Right ventricle myocardium inferior (tissue), 1 donor: ENCODE results near the gene PDZD8. TPM values are rescaled to one million over a fixed set of nuclear protein-coding genes. Genes with fewer than 3 reads are reported as not detected.

ENCODE experiments used
- ATAC-seq: fragments of 200-7000 bp; cut with Tn5 transposase; one replicate; pipeline ENCODE4 v1.9.1; 2020; ENCODE audit warnings: mild to moderate bottlenecking, moderate library complexity
- DNase-seq: peaks from one replicate; pipeline ENCODE4 v3.0.0; 2021; ENCODE audit errors: missing footprints
- intact Hi-C: fragments of 100-400 bp; cut with DNase I; formaldehyde crosslinking; loops from one replicate; pipeline ENCODE4 v1.11.0; 2022
- total RNA-seq: library from RNA; stranded (reverse); fragmentation: NEBNext Ultra II Directional; extraction: Animal tissue kit (Norgen Biotek cat#: 25700); gene quantifications from one replicate; pipeline ENCODE4 v1.2.1, GENCODE V29; 2021
- donor health status: DM: no; HTN: yes; CAD: no; lungs with severe emphysema.

Gene PDZD8
- total RNA-seq, 1 donor from 2014 or later = 20.0 TPM

GRCh38 chr10:117268258-117268657, 107.0 kb downstream of the PDZD8 start:
- ATAC-seq = no peak
- DNase-seq = no peak
- intact Hi-C loops = no loop called here

- intact Hi-C loops = no loop called here
- ATAC-seq (no peak), DNase-seq (no peak)
Observed at GRCh38 chr10:117266812-117267211, 108.4 kb downstream of the PDZD8 start.

GRCh38 chr10:117266400-117266799, 108.8 kb downstream of the PDZD8 start:
- intact Hi-C loops = no loop called here
- DNase-seq (no peak), ATAC-seq (no peak)

GRCh38 chr10:117264782-117265181, 110.5 kb downstream of the PDZD8 start:
- ATAC-seq (no peak), DNase-seq (no peak)
- intact Hi-C loops = no loop called here

- intact Hi-C loops = no loop called here
- DNase-seq (no peak), ATAC-seq (no peak)
Observed at GRCh38 chr10:117262903-117263293, 112.3 kb downstream of the PDZD8 start.

GRCh38 chr10:117262291-117262902, 112.8 kb downstream of the PDZD8 start:
- ATAC-seq (no peak), DNase-seq (no peak)
- intact Hi-C loops = no loop called here

- no peak for DNase-seq
- intact Hi-C loops = no loop called here
- ATAC-seq = no peak
Observed at GRCh38 chr10:117261501-117261900, 113.7 kb downstream of the PDZD8 start.

GRCh38 chr10:117260084-117260483, 115.2 kb downstream of the PDZD8 start:
- no peak for DNase-seq
- intact Hi-C loops = no loop called here
- ATAC-seq = no peak

GRCh38 chr10:117259279-117259678, 116.0 kb downstream of the PDZD8 start:
- no peak for ATAC-seq
- intact Hi-C loops = no loop called here
- DNase-seq = no peak

GRCh38 chr10:117257721-117258120, 117.5 kb downstream of the PDZD8 start:
- ATAC-seq (no peak), DNase-seq (no peak)
- intact Hi-C loops = no loop called here

GRCh38 chr10:117256910-117257309, 118.3 kb downstream of the PDZD8 start:
- DNase-seq = no peak
- no peak for ATAC-seq
- intact Hi-C loops = no loop called here

- intact Hi-C loops = no loop called here
- no peak for DNase-seq
- no peak for ATAC-seq
Observed at GRCh38 chr10:117255835-117256460, 119.3 kb downstream of the PDZD8 start.

- no peak for DNase-seq
- intact Hi-C loops = no loop called here
- ATAC-seq = no peak
Observed at GRCh38 chr10:117254774-117255735, 120.2 kb downstream of the PDZD8 start.

GRCh38 chr10:117254338-117254737, 120.9 kb downstream of the PDZD8 start:
- ATAC-seq (no peak), DNase-seq (no peak)
- intact Hi-C loops = no loop called here

GRCh38 chr10:117253908-117254307, 121.3 kb downstream of the PDZD8 start:
- intact Hi-C loops = no loop called here
- no peak for ATAC-seq
- DNase-seq = no peak

GRCh38 chr10:117250411-117250810, 124.8 kb downstream of the PDZD8 start:
- intact Hi-C loops = no loop called here
- no peak for DNase-seq
- no peak for ATAC-seq

- ATAC-seq (no peak), DNase-seq (no peak)
- intact Hi-C loops = no loop called here
Observed at GRCh38 chr10:117249493-117250093, 125.6 kb downstream of the PDZD8 start.

GRCh38 chr10:117248750-117249465, 126.3 kb downstream of the PDZD8 start:
- no peak for ATAC-seq

More at GRCh38 chr10:117248750-117249465, 126.3 kb downstream of the PDZD8 start:
- intact Hi-C loops = no loop called here
- no peak for DNase-seq
